NCI-H2171 (cell line): ENCODE results near the gene TOM1L2.
"Not testable (repeated sequence)": the region's sequence is repeated elsewhere in the genome, so short reads cannot be mapped to it uniquely, and the experiment has no call there.

ENCODE experiments used
- DNase-seq: peaks from one replicate; lab custom pipeline; 2025; lab: John Stamatoyannopoulos, UW

The TOM1L2 gene

GRCh38 chr17:17816831-17817551, 155.2 kb downstream of the TOM1L2 start:
- DNase-seq: no peak

- DNase-seq: no peak
Observed at GRCh38 chr17:17816240-17816814, 155.9 kb downstream of the TOM1L2 start.

- no peak for DNase-seq
Observed at GRCh38 chr17:17815436-17816200, 156.6 kb downstream of the TOM1L2 start.

GRCh38 chr17:17815062-17815406, 157.2 kb downstream of the TOM1L2 start:
- DNase-seq: no peak

GRCh38 chr17:17814162-17815061, 157.8 kb downstream of the TOM1L2 start:
- DNase-seq: peak; percentile 91

- DNase-seq: no peak
Observed at GRCh38 chr17:17813725-17814095, 158.5 kb downstream of the TOM1L2 start.

- no peak for DNase-seq
Observed at GRCh38 chr17:17813055-17813724, 159.0 kb downstream of the TOM1L2 start.

GRCh38 chr17:17812211-17813054, 159.8 kb downstream of the TOM1L2 start:
- DNase-seq: no peak

GRCh38 chr17:17811381-17812210, 160.6 kb downstream of the TOM1L2 start:
- no peak for DNase-seq

GRCh38 chr17:17810895-17811248, 161.3 kb downstream of the TOM1L2 start:
- no peak for DNase-seq

GRCh38 chr17:17810084-17810894, 161.9 kb downstream of the TOM1L2 start:
- no peak for DNase-seq

GRCh38 chr17:17809531-17810083, 162.6 kb downstream of the TOM1L2 start:
- no peak for DNase-seq

GRCh38 chr17:17808706-17809432, 163.3 kb downstream of the TOM1L2 start:
- DNase-seq: no peak

GRCh38 chr17:17808200-17808599, 164.0 kb downstream of the TOM1L2 start:
- not testable (repeated sequence) for DNase-seq

GRCh38 chr17:17807440-17807839, 164.8 kb downstream of the TOM1L2 start:
- no peak for DNase-seq

- DNase-seq: no peak
Observed at GRCh38 chr17:17806611-17807274, 165.5 kb downstream of the TOM1L2 start.

- no peak for DNase-seq
Observed at GRCh38 chr17:17806035-17806434, 166.2 kb downstream of the TOM1L2 start.
